Lower leg skin (tissue), 3 donors: ENCODE measurements around the gene APBA2.

Source experiments
- POLR2A ChIP-seq, 2 donors: fragments of 450-650 bp; IDR thresholded peaks; one replicate each; pipeline ENCODE4 v1.6.1; 2016 to 2017; ENCODE audit warnings: antibody characterized with exemption in 2 of 2, mild to moderate bottlenecking in 1 of 2, moderate library complexity in 1 of 2
- TF ChIP-seq, protein P1 (sequence below), 3 donors: fragments of 450-650 bp; IDR thresholded peaks; one replicate each; pipeline ENCODE4 v1.5.1; 2016; ENCODE audit warnings: antibody characterized with exemption in 3 of 3, mild to moderate bottlenecking in 3 of 3, moderate library complexity in 2 of 3

DNA sequence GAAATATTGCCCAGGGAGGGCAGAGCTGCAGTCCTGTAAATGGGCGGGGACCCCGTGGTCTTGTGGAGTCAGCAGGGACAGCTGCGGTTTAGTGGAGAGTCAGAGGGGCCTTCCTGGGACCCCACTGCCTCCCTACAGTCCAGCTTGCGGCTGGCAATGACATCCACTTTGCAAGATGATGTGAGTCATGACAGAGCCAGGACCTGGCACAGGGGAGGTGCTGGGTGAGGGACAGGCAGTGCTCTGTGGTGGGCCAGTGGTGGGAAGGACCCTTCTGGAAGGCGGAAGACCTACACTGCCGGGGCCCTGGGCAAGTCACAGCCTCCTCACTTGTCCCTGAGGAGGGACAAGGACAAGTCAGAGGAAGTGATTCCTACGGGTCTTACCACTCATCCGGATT is 17.8 kb downstream of the APBA2 start:
- TF ChIP-seq, protein P1, sequence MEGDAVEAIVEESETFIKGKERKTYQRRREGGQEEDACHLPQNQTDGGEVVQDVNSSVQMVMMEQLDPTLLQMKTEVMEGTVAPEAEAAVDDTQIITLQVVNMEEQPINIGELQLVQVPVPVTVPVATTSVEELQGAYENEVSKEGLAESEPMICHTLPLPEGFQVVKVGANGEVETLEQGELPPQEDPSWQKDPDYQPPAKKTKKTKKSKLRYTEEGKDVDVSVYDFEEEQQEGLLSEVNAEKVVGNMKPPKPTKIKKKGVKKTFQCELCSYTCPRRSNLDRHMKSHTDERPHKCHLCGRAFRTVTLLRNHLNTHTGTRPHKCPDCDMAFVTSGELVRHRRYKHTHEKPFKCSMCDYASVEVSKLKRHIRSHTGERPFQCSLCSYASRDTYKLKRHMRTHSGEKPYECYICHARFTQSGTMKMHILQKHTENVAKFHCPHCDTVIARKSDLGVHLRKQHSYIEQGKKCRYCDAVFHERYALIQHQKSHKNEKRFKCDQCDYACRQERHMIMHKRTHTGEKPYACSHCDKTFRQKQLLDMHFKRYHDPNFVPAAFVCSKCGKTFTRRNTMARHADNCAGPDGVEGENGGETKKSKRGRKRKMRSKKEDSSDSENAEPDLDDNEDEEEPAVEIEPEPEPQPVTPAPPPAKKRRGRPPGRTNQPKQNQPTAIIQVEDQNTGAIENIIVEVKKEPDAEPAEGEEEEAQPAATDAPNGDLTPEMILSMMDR (IDR thresholded peaks at IDR 0.05): no peak
- TF ChIP-seq POLR2A (IDR thresholded peaks at IDR 0.05): no peak
